ENCODE data around the gene MYO9A. TPM values are rescaled to one million over a fixed set of nuclear protein-coding genes. Genes with fewer than 3 reads are reported as not detected.

Gene MYO9A
- polyA plus RNA-seq, 1 experiment = 15.2 TPM

GRCh38 chr15:71916834-71917233, 201.1 kb downstream of the MYO9A start:
- TF ChIP-seq CTCF (IDR thresholded peaks at IDR 0.05; ENCODE audit: low read depth, low read length) = no peak

DNA sequence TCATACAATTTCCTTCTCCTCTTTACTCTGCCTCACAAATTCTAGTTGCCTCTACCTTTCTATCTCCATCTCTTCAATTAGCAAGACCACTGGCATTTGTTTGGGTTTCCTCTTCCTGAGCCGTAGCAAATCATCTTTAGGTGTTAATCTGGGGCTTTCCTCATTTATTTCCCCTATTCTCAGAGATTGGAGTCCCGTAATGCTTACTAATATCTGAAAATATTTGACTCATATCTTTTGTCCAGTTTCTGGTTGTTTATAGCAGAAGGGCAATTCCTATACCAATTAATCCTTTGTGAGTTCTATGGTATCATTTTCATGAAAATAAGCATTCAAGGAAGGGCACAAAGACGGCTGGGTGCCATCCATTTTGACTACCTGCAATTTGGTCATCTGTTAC, 203.9 kb downstream of the MYO9A start:
- POLR2A ChIA-PET = no interaction called here
- no peak for TF ChIP-seq CTCF (IDR thresholded peaks at IDR 0.05; ENCODE audit: low read depth, low read length)

More at GRCh38 chr15:71916834-71917233, 201.1 kb downstream of the MYO9A start:
- Histone ChIP-seq H3K9me3 (ENCODE audit: control insufficient read depth, insufficient read depth, low read length) (no peaks in the 10 kb centered on the region), H3K4me3 (ENCODE audit: low read depth, low read length) (no peak overlapping the region), H3K27ac (ENCODE audit: low read depth, low read length) (no peak overlapping the region), H3K27me3 (ENCODE audit: control insufficient read depth, insufficient read depth, low read length) (no peaks in the 10 kb centered on the region)
- ChIA-PET POLR2A (no interaction called here), CTCF (no interaction called here)
- no peak for DNase-seq (ENCODE audit: low read depth, low spot score)

DNA sequence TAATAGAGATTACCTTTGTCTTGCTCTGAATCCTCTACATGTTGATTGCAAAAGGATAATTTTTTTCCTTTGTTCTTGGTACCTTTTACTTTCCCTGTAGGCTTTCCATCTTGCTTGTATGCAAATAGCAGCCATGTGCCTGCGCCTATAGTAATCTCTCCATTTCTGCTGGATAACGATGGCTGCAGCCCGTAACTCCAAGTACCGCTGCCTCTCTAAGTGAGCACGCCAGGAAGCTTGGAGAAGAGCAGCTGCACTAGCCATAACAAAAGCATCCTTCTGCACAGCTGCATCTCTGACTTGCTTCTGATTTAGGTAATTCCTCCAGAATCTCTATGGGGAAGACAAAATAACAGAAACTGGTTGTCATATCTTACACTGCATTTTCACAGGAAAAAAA, 218.3 kb downstream of the MYO9A start:
- Histone ChIP-seq H3K4me3 (ENCODE audit: low read depth, low read length) (no peak overlapping the region), H3K27ac (ENCODE audit: low read depth, low read length) (no peak overlapping the region), H3K27me3 (ENCODE audit: control insufficient read depth, insufficient read depth, low read length) (no peaks in the 10 kb centered on the region), H3K9me3 (ENCODE audit: control insufficient read depth, insufficient read depth, low read length) (no peaks in the 10 kb centered on the region)
- ChIA-PET POLR2A (no interaction called here), CTCF (no interaction called here)
- no peak for DNase-seq (ENCODE audit: low read depth, low spot score)
- TF ChIP-seq CTCF (IDR thresholded peaks at IDR 0.05; ENCODE audit: low read depth, low read length) = no peak

More for the DNA sequence above, 203.9 kb downstream of the MYO9A start:
- no peak for DNase-seq (ENCODE audit: low read depth, low spot score)
- Histone ChIP-seq H3K9me3 (ENCODE audit: control insufficient read depth, insufficient read depth, low read length) (no peaks in the 10 kb centered on the region), H3K4me3 (ENCODE audit: low read depth, low read length) (no peak overlapping the region), H3K27ac (ENCODE audit: low read depth, low read length) (no peak overlapping the region), H3K27me3 (ENCODE audit: control insufficient read depth, insufficient read depth, low read length) (no peaks in the 10 kb centered on the region)
- CTCF ChIA-PET = no interaction called here

GRCh38 chr15:71893691-71894090, 224.3 kb downstream of the MYO9A start:
- no peak overlapping the region for H3K27ac ChIP-seq (ENCODE audit: low read depth, low read length)
- H3K27me3 ChIP-seq (ENCODE audit: control insufficient read depth, insufficient read depth, low read length) = no peaks in the 10 kb centered on the region
- CTCF ChIA-PET = no interaction called here
- TF ChIP-seq CTCF (IDR thresholded peaks at IDR 0.05; ENCODE audit: low read depth, low read length) = no peak
- H3K4me3 ChIP-seq (ENCODE audit: low read depth, low read length) = no peak overlapping the region
- no peaks in the 10 kb centered on the region for H3K9me3 ChIP-seq (ENCODE audit: control insufficient read depth, insufficient read depth, low read length)
- DNase-seq (ENCODE audit: low read depth, low spot score) = no peak
- POLR2A ChIA-PET = no interaction called here

- ChIA-PET POLR2A (no interaction called here), CTCF (no interaction called here)
- no peak for DNase-seq (ENCODE audit: low read depth, low spot score)
Observed at GRCh38 chr15:71892335-71892734, 225.6 kb downstream of the MYO9A start.

More at GRCh38 chr15:71892335-71892734, 225.6 kb downstream of the MYO9A start:
- Histone ChIP-seq H3K4me3 (ENCODE audit: low read depth, low read length) (no peak overlapping the region), H3K27me3 (ENCODE audit: control insufficient read depth, insufficient read depth, low read length) (no peaks in the 10 kb centered on the region), H3K27ac (ENCODE audit: low read depth, low read length) (no peak overlapping the region), H3K9me3 (ENCODE audit: control insufficient read depth, insufficient read depth, low read length) (no peaks in the 10 kb centered on the region)
- no peak for TF ChIP-seq CTCF (IDR thresholded peaks at IDR 0.05; ENCODE audit: low read depth, low read length)

Measured in AG04450 (cell line).